GM21381 (cell line): ENCODE data around the gene COL6A3.
"Not testable (repeated sequence)": the region's sequence is repeated elsewhere in the genome, so short reads cannot be mapped to it uniquely, and the experiment has no call there.

Source experiments
- ATAC-seq: cut with Tn5 transposase; IDR thresholded peaks from one replicate; pipeline ENCODE4 v1.9.1; 2021; ENCODE audit warnings: mild to moderate bottlenecking, moderate library complexity; ENCODE audit not compliant: unreplicated experiment

The COL6A3 gene

DNA sequence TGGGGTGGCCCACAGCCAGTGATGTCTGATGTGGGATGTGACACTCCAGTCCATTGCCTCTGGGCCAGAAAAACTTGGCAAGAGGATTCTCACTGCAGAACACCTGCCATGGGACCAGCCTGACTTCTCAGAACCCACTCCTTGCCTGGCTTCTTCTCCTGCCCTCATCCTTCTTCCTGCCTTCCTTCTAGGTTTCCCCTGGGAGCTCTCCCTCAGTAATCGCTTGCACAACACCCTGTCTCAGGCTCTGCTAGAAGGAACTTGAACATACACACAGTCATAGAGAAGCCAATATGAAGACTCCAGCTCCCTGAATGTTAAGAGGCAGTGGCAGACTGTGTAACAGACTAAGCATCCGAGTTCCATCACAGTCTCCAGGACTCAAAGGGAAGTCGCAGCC, 4.3 kb upstream of the COL6A3 start:
- no peak for ATAC-seq

DNA sequence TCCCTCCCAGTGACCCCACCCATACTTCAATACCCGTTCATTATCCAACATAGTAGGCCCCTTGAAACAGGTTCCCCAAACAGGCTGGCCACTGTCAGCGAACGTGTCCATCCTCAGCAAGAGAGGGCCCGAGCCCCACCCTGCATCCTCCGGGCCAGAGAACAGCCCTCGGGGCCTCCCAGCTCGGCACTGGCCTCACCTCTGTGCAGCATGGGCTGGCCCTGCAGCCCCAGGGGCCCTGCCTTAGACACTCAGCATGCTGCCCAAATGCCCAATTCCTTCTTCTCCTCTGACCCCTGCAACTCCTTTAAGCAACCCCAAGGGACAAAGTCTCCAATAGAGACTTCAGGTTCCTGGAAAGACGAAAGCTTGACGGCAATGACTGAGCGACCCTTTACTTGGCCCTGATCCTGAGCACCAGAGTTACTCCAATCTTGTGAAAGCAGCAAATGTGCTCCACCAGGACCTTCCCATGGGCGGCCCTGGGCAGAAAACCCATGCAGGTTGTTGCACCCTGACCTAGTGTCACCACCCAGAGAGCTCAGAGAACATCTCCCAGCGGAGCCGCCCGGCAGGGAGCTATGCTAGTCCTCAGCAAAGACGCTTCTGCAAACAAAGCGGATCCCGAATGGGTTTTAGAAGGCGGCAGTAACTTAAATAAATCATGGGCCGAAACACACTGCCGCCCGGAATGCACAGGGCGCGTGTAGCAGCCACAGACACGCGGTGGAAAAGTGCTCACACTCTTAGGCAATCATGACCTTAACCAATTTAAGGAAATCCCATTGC, 782 bp downstream of the COL6A3 start:
- no peak for ATAC-seq

GRCh38 chr2:237412646-237412987, 1.3 kb downstream of the COL6A3 start:
- no peak for ATAC-seq

GRCh38 chr2:237411683-237412423, 2.1 kb downstream of the COL6A3 start:
- ATAC-seq = no peak

DNA sequence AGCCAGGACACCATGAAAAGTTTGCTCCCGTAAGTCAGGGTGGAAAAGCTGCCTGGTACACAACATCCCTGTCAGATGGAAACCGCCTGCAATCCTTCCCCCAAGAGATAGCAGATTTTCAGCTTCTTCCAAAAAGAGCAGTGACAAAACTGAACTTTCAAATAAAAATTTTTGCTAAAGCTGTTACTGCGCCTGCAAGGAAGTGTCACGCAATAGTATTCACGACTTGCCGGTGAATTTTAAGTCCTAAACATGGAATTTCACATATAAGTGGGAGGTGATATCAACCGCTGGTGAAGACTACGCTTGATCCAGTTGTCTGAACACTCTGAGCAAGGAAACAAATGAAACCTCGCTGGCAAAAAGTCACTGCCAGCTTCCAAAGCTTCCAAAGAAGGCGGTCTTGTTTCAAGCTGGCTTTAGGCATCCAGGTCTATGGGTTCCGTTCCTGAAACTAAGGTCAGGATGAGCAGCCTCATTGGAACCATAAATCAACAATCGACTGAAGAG, 2.8 kb downstream of the COL6A3 start:
- ATAC-seq = no peak

GRCh38 chr2:237409263-237409662, 4.7 kb downstream of the COL6A3 start:
- not testable (repeated sequence) for ATAC-seq

DNA sequence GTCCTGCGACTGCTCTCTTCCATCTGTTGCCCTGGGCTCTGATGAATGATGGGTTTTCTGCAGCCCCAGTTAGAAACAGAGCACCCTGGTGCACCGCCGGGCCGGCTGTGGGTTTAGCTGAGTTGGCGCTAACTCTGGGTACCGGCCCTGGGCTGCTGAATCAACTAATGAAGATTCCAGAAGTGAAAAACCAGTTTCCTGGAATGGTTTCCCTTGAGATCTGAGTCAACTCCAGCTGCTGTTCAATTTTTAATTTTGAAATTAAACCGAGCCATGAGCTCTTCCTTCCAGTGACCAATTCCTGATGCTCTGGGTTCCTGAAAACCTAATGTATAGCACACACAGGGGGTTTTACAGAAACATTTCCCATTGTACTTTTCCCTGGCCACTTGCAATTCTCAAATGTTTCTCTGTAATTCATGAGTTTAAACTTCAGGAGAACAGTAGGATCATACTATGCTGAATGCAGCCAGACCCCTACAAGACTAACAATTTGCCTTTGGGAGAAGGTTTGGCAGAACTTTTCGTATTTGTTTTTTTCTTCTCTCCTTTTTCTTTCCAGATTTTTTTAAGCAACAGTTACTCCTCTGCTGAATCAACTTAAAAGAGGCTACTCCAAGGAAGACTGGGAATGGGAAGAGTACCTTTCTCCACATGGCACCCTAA, 5.5 kb downstream of the COL6A3 start:
- ATAC-seq = no peak

DNA sequence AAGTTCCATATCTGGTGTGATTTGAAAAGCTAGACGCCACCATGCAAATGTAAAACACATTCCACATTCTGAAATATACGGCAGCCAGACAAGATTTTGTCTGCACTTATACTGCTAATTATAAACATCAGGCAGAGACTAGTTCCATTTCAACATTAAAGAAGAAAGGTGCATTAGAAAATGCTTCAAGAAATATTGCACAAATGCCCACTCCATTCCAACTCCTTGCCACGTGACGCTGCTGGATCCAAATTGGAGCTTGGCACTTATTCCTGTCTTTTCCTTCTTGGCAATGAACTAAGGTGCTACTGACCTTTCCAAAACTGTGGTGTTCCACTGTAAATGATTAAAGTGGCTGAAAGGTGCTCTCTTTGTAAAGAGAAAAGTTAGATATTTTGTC, 6.3 kb downstream of the COL6A3 start:
- no peak for ATAC-seq

DNA sequence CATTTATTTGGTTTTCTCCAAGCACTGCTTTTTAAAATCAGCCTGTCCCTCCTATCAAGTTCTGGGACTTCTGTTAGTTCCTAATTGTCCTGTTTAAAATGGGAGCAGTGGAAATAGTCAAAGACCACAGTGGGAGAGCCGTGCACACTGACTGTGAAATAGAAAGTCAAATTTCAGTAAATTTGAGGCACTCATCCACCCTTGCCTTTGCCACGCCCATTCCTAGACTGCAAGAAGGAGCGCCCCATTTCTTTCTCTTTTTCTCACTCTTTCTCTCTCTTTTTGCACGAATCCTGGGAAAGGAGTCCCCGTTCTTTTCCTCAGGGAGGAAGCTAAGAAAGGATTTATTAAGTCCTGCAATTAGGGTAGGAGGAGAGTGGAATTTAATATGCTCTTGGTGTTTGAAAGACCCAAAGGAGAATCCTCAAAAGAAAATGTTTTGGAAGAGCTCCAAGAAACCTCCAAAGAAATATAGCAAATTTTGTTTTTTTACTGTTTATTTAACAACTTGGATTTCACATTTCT, 7.5 kb downstream of the COL6A3 start:
- ATAC-seq = no peak

GRCh38 chr2:237405605-237406004, 8.4 kb downstream of the COL6A3 start:
- no peak for ATAC-seq

DNA sequence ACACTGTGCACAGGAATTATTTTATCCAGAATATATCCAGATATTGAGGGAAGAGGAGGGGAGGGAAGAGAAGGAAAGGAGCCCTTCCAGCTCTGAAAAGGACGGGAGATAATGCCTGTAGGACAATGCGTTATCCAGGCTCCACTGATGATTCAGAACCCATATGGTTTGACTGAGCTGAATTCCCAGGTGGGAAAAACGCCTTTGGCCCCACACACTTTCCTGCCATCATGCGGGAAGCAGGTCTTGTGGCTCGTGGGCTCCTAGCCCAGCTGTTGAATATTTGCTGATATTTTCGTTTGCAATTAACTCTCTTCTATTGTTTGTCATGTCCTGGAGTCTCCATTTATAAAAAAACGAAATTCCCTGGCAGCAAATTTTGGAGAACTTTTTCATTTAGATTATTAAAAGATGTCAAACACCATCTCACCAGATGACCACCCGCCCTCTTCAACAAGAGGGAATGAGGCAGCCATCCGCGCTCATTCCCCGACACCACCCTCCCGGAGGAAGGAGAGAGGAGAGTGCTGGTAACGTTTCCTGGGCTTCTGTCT, 8.9 kb downstream of the COL6A3 start:
- ATAC-seq = no peak

DNA sequence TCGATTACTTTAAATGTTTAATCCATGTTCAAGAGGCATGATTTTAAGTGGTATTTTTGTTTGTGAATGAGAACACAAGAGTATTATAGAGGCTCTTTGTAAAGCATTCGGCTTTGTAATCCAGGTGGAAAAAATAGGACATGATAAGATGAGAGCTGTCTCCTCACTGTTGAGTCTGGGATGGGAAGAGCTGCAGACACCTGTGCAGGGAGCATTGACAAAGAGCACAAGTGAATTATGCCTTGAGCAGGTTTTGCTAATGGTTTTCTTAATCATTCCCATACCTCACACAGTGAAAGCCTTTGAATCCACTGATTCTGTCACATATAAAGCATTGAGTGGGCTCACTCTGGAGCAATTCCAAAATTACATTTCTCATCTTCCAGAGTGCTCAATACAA, 9.6 kb downstream of the COL6A3 start:
- no peak for ATAC-seq

DNA sequence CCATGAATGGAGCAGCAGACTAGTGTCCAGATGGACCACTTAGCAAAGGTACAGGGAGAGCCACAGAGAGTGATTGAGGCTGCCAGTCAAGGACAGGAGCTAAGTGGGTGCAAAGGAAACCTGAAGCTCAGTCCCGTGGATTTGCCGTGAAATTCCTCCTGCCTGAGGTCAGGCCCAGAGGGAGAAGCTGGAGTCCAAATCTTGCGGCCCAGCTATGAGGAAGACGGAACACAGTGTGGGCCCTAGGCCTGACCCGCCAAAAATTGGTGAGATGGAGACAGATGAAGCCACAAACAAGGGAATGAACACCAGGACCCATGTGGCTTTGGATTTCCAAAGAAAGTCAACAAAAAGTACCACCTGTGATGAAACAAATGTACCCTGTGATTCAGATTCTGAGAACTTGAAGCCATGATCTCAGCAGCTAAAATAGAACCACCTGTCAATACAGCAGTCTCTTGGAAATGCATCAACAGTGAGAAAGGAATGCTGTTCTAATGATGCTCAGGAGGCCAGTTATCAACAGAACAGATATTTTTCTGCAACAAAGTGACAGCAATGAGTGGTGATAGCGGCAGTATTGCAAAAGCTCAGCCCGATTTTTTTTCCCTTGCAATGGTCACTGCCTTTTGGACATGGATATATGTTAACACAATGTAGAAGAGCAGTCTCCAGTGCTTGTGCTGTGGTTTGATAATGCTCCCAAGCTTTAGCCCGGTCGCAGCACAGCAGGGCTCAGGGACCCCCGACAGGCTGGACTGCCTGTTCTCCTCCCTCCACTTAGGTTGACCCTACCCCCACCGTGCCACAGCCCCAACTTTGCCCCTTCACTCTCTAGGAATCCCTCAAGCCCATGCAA, 10.7 kb downstream of the COL6A3 start:
- ATAC-seq = no peak

DNA sequence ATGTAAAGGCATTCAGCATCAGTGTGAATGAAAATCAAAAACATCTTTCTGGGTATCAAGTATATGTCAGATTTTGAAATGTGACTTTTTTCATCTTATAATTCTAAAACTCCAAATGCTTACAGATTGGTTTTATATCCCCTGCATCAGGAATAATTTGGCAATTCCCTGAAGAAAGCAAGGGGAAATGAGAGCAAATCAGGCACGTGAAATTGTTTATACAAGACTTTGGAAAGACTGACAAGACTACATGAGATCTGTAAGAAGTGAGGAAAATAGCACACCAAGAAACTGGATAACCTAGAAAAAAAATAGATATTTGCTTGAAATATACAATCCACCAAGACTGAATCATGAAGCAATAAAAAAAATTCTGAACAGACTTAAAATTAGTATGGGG, 13.8 kb downstream of the COL6A3 start:
- ATAC-seq = no peak

DNA sequence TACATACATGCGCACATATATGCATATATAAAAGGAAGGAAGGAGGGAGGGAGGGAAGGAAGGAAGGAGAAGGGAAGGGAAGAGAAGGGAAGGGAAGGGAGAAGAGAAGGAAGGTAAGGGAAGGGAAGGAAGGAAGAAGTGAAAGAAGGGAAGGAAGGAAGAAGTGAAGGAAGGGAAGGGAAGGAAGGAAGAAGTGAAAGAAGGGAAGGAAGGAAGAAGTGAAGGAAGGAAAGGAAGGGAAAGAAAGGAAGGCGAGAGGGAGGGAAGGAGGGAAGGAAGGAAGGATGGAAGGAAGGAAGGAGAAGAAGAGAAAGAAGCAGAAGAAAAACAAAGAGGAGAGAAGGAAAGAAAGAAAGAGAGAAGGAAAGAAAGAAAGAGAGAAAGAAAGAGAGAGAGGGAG, 16.9 kb downstream of the COL6A3 start:
- no peak for ATAC-seq

DNA sequence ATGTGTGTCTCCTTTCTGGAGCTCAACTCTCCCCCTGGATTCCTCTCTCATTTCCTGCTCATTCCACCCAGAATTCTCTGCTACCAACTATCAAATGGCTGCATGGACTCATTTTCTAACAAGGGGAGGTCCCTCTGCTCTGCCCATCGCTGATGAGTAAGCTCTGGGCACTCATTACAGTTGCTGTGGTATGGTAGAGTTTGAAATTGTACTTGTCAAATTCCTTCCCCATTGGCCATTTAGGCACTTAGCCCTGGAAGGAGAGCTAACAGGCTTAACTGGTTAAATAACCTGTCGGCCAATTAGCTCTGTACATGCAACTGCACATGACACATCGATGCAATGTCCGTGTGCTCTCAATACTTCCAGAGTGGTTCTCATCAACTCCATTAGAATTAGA, 20.4 kb downstream of the COL6A3 start:
- ATAC-seq = no peak

GRCh38 chr2:237392186-237392585, 21.8 kb downstream of the COL6A3 start:
- no peak for ATAC-seq

DNA sequence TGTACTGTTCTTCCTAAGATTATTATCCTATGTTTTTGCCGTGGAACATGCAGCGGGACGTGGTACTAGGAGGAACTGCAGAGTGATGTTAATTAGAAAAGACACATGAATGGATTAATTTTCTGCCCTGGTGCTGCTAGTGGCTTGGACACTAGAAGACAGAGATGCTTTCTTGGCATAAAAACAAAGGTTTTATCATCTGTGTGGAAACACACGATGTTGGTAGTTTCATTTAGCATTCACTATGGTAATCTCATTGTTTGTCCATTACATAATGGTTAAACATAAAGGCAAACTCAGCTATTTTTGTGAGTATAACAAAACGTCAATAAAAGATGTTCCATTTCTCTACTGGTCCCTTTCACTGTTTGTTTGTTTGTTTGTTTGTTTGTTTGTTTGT, 22.8 kb downstream of the COL6A3 start:
- no peak for ATAC-seq

GRCh38 chr2:237390235-237390634, 23.7 kb downstream of the COL6A3 start:
- no peak for ATAC-seq

- ATAC-seq = no peak
These were observed 24.1 kb downstream of the COL6A3 start for GRCh38 chr2:237389831-237390230.
